Hepatic stellate cell (primary cell): ENCODE data around the gene CMTM2.
"Not testable (repeated sequence)": the region's sequence is repeated elsewhere in the genome, so short reads cannot be mapped to it uniquely, and the experiment has no call there.

ENCODE experiments used
- DNase-seq: peaks from one replicate; pipeline ENCODE4 v3.0.0; 2011; ENCODE audit warnings: low spot score

Gene CMTM2

DNA sequence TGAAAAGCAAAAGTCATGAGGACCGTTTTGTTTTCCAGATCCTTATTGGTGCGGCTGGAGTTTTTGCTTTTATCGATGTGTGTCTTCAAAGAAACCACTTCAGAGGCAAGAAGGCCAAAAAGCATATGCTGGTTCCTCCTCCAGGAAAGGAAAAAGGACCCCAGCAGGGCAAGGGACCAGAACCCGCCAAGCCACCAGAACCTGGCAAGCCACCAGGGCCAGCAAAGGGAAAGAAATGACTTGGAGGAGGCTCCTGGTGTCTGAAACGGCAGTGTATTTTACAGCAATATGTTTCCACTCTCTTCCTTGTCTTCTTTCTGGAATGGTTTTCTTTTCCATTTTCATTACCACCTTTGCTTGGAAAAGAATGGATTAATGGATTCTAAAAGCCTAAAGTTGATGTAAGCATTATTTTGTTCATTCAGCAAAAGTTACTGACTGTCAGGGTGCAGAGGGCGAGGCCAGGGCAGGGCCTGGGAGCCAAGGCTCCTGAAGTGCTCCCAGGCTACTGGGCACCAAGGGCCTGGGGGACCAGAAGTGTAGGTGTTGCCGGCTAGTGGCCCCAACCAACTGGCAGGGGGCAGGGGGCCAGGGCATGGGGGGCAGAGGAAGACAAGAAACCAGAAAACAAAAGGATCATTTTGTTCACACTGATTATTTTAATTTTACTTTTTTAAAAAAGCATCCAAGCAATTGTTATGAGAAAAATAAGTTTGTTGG lies 8.8 kb downstream of the CMTM2 start:
- no peak for DNase-seq

DNA sequence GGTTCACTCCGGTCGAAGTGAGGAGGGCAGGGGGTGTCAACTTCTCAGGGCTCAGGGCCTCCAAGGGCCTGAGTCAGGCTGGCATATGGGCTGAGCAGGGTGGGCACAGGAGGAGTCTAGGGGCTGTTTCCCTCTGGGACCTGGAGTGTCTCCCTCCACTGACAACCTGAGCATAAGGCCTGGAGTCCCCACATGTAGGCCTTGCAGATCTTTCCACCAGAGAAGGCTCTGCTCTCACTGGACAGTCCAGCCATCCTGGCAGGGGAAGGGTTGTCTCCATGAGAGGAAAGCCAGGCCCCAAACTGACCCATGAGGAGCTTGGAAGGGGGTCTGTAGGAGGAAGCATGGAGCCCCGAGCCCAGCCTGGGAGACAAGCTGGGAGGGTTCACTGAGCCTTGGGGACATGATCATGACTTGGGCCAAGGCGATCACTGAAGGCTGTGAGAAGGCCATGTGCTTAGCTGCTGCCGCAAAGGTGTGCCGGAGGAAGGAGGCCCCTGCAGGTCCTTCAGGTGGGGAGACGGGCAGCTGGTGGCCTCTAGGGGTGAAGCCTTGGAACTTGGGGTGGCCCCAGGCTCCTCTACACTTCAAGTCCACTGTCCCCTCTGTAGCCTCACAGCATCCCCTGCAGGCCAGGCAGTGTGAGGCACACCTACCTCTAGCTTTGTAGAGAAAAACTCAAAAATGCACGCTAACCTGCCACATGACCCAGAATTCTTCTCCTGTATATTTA lies 9.9 kb downstream of the CMTM2 start:
- DNase-seq: peak; percentile 13

DNA sequence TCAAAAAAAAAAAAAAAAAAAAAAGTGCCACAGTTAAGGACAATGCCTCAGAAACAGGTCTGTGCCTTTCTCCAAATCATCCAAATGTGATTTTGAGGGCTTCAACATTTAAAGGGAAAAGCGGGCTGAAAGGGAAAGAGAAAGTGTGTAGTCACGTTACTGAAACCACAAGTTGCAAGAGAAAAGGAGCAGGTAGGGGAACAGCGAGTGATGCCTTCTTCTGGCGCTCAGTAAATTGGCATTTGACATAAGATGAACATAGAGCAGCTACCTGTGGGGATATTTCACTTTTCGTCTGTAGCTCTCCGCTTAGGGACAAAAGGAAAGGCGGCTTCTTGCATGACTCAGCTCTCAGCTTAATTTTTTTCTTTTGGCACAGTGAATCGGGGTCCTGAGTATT lies 11.1 kb downstream of the CMTM2 start:
- DNase-seq: no peak

DNA sequence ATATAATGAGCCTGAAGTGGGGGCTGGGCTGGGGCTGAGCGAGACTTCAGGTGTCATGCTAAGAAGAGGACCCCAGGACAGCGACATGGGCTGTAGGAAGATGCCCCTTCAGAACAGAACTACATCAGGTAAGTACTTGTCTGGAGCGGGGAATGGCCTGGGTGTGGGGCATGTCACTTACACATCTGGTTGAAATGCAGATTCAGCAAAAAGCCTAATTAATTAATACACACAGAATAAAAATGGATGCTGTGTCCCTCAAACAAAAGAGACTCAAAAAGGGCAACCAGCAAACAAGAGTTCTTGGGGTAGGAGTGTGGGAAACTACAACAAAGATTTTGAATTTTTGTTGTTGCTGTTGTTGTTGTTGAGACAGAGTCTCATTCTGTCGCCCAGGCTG lies 11.8 kb downstream of the CMTM2 start:
- DNase-seq: no peak

DNA sequence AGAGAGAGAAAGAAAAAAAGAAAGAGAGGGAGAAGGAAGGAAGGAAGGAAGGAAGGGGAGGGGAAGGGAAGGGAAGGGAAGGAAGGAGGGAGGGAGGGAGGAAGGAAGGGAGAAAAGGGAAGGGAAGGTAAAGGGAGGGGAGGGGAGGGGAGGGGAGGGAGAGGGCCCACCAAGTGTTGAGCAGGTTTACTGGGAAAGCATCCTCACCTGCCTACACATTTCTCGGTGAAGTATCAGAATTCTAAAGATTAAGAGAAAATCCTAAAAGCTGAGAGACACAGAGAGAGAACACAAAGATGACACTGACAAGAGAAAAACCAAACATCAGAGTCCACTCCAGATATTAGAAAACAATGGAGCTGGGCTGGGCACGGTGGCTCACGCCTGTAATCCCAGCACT lies 13.0 kb downstream of the CMTM2 start:
- no peak for DNase-seq

DNA sequence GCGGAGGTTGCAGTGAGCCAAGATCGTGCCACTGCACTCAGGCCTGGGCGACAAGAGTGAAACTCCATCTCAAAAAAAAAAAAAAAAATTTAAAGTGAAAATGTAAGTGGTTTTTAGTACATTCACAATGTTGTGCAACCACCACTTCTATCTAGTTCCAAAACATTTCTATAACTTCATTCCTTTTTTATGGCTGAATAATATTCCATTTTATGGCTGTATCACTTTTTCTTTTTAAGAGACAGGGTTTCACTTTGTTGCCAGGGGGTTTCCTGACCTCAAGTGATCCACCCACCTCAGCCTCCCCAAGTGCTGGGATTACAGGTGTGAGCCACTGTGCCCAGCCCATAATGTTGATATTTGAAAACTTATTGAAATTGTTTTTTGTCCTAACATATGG lies 13.6 kb downstream of the CMTM2 start:
- no peak for DNase-seq

DNA sequence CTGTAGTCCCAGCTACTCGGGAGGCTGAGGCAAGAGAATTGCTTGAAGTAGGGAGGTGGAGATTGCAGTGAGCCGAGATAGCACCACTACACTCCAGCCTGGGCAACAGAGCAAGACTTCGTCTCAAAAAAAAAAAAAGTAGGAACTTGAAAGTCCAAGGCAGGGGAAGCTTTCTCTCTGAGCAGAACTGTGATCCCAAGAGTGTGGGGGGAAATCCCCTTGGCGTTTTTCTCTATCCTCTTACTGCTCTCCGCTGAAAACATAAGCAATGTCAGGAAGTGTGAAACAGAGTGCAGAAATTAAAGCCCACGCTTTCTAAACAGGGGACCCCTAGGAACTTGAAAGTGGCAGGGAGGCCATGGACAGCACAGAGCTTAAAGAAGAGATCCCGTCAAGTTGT lies 15.5 kb downstream of the CMTM2 start:
- no peak for DNase-seq

DNA sequence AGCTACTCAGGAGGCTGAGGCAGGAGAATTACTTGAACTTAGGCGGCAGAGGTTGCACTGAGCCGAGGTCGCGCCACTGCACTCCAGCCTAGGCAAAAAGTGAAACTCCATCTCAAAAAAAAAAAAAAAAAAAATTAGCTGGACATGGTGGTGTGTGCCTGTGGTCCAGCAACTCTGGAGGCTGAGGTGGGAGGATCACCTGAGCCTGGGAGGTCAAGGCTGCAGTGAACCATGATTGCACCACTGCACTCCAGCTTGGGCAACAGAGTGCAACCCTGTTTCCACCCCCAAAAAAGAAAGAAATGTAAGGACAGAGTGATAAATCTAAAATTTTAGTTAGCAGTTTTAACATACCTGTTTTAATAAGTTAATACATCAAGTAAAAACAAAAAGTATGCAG lies 17.3 kb downstream of the CMTM2 start:
- not testable (repeated sequence) for DNase-seq

DNA sequence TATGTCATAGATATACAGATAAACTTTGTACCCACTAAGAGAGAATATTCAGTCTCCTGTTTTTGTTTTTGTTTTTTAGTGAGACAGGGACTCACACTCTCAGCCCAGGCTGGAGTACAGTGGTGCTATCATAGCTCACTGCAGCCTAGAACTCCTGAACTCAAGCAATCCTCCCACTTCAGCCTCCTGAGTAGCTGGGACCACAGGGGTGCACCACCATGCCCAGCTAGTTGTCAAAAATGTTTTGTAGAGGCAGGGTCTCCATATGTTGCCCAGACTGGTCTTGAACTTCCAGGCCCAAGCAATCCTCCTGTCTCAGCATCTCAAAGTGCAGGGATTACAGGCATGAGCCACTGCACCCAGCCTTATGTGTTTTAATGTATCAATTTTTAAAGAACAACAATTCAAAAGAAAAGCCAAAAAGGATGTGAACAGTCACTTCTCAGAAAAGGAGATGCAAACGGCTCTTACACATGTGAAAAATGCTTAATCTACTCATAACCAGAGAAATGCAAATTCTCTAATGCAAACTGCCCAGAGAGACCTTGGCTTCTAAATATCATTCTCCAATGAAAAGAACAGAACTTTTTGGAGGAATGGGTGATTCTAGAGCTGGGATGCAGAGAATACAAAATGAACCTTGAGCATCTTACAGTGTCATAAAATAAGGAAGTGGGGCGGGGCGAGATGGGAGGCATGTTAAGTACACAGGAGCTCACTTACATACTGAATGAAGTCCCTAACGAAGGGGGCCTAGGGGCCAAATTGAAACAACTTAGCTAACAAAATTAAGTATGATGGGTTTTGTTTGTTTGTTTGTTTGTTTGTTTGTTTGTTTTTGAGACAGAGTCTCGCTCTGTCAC lies 18.0 kb downstream of the CMTM2 start:
- no peak for DNase-seq

DNA sequence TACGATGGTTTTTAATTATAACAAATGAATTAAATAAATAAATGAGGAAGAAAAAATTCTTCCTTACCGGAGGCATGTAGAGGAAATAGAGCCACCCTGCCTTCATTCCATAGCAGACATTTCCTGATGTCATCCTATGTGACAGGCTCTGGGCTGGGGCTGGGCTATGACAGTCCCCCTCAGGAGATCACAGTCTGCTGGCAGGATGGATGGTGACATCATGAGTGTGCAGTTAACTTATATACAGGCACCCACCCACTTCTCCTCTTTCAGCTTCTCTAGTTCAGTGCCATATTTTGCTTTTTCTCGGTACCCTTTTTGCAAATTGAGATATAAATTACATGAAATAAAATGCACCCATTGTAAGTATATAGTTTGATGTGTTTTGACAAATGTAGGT lies 18.8 kb downstream of the CMTM2 start:
- no peak for DNase-seq

DNA sequence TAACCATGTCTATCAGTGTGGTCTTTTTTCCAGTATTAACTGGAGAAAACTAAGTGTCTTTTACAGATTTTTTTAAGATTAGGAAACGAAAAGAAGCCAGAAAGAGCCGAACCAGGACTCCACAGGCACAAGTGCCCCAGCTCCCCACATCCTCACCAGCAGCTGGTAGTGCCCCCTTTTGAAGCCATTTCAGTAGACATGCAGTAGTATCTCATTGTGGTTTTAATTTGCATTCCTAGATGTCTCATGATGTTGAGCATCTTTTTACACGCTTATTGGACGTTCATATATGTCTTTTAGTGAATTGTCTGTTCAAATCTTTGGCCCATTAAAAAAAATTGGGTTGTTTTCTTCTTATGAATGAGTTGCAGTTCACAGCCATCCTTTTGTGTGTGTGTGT lies 20.5 kb downstream of the CMTM2 start:
- no peak for DNase-seq

DNA sequence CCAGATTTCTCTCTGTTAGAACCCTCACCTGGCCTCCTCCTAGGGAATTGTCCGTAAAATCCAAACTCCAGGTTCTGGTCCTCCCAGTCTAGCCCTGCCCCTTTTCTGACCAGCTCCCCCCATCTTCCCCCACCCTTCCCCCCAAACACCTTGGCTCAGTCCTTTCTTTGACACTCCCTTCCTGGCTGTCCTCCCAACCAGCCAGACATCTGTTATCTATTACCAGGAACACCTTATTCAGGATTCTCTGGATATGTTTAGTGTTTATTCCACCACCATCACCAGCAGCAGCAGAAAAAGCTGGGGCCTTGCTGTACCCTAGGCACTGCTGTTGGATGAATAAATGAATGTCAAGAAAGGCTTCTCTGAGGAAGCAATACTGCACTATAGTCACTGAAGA lies 21.2 kb downstream of the CMTM2 start:
- DNase-seq: no peak

DNA sequence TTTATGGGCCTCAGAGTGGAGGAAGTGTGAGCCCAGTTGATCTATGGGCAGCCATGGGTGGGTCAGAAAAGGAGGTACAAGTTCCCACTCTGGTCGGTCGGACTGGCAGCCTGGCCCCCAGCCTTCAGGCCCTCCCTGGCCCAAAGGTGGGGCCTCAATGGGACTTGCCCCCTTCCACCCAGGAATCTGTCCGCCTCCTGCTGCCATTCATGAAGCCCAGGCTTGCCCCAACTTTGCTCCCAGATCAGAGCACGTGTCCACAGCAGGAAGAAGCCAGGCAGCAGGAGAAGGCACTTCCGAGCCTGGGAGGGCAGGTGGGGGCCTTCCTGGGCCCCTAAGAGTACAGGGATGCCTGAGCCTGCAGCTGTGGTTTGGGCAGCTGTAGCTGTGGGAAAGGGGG lies 22.2 kb downstream of the CMTM2 start:
- DNase-seq: no peak

DNA sequence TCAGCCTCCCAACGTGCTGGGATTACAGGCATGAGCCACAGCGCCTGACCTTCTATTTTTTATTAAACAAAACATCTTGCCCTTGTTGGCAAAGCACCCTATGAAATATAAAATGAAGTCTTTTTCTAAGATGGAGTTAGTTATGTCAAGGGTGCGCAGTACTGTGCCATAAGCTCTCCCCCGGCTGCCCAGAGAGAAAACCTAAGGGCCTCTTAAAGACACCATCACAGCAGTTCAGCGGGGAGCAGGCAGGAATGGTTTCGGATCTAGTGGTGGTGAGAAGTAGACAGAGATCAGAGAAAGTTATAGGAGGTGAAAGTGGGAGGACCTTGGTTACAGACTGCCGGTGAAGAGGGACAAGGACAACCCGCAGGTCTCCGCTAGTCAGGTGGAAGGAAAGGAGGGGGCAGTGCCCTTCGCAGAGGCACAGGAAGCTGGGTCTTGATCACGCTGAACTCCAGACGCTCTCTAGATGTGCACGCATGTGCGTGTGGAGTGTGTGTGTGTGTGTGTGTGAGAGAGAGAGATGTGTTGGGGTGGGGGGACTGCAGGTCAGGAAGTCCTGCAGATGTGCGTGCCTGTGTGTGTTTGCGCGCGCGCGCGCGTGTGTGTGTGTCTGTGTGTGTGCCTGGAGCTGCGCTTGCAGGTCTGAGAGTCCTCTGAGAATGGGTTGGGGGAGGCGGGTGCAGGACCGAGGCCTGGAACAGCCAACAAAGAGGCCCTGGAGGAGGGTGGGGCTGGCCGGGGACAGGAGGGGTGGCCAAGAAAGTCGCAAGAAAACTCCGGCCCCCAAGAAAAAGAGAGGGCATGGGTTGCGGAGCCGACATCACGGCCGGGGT lies 24.5 kb downstream of the CMTM2 start:
- peak; percentile 69 for DNase-seq

DNA sequence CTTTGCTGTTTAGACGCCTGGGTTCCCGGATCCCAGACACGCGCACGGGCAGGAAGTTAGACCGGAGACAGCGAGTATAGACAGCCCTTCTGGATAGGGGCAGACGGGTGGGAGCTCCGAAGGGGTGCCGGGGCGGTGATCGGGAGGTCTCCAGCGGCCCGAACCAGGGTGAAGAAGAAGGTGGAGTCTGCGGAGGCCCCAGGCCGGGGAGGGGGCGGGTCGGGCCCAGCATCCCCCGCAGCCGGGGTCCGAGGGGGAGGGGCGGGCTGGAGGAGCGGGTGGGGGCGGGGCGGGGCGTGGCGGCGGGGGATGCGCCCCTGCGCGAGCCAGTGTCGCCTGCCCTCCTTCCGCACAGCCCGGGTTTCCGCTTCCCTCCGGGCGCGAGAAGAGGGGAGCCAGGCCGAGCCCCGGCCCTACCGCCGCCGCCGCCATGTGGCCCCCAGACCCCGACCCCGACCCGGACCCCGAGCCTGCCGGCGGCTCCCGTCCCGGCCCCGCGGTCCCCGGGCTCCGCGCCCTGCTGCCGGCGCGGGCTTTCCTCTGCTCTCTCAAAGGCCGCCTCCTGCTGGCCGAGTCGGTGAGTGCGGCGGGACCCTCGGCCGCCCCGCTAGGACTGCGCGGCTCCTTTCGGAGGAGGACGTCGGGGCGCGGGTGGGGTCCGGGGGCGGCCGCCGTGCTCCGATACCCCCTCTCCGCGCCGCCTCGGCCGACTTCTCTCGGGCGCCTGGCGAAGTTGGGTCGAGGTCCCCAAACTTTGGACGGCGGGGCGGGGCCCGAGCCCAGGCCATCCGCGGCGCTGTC lies 25.3 kb downstream of the CMTM2 start, which contains the start of gene CMTM3:
Gene CMTM3 (plus strand): TSS at position 329 of the 801 bp plus-strand sequence. CDS start 102 bp downstream, at position 431.
- peak; percentile 79 for DNase-seq

DNA sequence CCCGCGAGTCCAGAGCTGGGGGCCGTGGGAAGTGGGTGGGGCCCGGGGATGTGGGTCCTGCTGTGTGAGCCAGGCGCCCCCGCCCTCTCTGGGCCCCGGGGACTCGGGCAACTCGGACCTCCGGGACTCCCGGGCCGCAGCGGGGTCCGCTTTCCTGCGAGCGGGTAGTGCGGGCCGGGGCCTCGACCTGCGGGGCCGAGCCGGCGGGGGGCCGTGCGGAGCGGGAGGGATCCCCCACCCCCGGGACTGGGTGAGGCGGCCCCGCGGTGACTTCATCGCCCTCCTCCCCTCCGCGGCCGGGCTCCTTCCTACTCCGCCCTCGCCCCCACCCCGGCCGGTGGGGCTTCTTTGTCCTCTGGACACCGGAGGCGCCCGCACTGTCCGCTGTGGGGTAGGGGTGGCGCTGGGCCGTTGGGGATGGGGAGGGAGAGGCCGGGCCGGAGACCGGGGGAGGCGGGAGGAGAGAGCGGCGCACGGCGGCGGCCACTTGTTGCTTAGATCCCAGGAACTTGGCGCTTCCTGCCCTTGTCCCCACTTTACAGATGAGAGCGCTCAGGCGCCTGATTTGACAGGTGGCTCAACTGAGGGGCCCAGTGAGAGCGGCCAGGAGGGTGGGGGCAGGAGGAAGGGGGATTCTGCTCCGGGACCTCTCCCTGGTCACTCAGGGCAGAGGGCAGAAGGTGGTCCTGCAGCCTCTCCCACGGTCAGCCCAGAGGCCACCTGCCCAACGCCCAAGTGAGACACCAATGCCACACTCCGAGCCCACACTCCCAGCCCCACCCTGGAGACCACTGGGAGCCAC lies 26.1 kb downstream of the CMTM2 start:
- peak; percentile 77 for DNase-seq

DNA sequence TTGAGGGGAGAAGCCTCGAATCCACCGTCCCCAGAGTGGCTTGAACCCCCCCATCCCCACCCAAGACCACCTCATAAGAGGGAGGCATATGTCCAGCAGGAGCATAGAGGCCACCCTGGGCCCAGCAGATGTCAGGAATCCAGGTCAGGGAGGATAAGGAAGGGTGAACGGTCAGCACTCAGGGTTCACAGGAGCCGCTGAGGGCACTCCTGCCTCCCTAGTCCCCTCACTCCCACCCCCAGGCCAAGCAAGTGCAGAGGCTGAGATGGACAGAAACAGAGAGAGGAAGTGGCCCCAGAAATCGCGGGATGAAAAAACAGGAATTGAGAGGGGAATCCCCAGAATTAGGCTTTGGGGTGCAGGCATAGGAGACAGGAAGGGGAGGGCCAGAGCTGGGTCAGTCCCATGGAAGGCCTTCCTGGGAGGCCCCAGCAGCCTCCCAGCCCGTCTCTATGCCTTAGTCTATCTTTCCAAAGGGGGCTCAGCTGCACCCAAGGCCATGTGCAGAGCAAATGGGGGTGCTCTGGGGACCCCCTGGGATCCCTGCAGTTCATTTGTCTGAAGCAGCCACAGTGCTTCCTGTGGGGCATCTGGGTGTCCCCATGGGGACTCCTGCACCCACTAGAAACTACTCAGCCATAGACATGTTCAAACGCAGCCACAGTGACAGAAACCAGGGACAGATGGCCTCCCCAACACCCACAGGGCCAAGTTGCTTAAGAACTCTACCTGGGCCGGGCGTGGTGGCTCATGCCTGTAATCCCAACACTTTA lies 26.9 kb downstream of the CMTM2 start:
- DNase-seq: no peak

DNA sequence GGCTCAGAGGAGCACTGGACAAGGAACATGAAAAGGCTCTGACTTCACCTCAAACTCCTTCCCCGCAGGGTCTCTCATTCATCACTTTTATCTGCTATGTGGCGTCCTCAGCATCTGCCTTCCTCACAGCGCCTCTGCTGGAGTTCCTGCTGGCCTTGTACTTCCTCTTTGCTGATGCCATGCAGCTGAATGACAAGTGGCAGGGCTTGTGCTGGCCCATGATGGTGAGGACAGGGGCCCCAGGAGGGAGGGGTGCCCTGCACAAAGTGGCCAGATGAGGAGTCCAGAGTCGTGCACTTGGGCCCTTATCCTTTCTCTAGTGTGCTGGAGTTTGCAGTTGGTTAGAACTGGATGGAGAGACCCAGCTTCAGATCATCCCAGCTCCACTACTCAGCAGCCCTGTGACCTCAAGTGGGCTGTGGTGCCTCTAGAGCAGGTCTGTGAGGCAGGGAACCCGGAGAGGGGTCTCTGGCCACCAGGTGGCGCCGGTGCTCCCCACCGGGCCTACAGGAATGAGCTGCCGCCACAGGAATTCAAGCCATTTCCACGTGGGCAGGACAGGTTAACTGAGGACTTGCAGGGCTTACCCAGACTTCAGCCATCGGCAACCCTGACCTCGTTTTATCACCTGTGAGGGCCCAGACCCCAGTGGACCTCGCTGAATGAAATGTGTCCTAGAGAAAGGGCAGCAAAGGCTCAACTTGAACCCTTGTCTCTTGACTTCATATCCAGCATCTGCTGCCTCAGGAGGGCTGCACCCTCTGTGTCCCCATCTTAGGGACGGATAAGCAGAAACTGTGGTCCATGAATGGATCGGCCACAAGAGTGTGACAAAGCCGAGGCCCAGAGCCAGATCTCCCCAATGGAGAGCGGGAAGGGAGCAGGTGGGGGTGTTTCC lies 29.2 kb downstream of the CMTM2 start:
- peak; percentile 93 for DNase-seq
